HEK293 (cell line): Measurements from ENCODE around the gene AIG1.

ENCODE experiments used
- CTCF ChIA-PET: fragments of 350-600 bp; formaldehyde crosslinking; extraction: SDS; loops from one replicate; lab custom pipeline; 2021; ENCODE audit warnings: antibody characterized with exemption; lab: Yijun Ruan, JAX
- POLR2A ChIA-PET: fragments of 300-600 bp; formaldehyde crosslinking; extraction: SDS; loops from one replicate; lab custom pipeline; 2020; ENCODE audit warnings: antibody characterized with exemption, inconsistent platforms; lab: Yijun Ruan, JAX
- H3K27ac ChIP-seq: fragments of 200-500 bp; sonication (Bioruptor generic); 2 replicates; pipeline ENCODE4 v1.5.1; 2014; ENCODE audit warnings: low read depth, low read length, control low read depth, inconsistent platforms; ENCODE audit errors: extremely low read depth
- H3K36me3 ChIP-seq, 2 experiments: fragments of 200-500 bp in 1 of 2; sonication (Bioruptor generic) in 1 of 2; 1 replicate in 1 of 2; 2 replicates in 1 of 2; pipeline ENCODE4 v1.5.1; 2014 to 2017; ENCODE audit warnings: inconsistent platforms in 2 of 2, low read length in 2 of 2; ENCODE audit not compliant: control insufficient read depth in 2 of 2, insufficient read depth in 1 of 2
- H3K4me1 ChIP-seq: fragments of 200-500 bp; sonication (Bioruptor generic); 2 replicates; pipeline ENCODE4 v1.5.1; 2014; ENCODE audit warnings: mild to moderate bottlenecking, low read length, inconsistent platforms; ENCODE audit not compliant: control insufficient read depth, insufficient read depth
- H3K4me3 ChIP-seq: 2 replicates; pipeline ENCODE4 v1.5.1; 2011; ENCODE audit warnings: low read depth, mild to moderate bottlenecking, control low read depth, low read length, moderate library complexity
- H3K9me3 ChIP-seq: fragments of 200-500 bp; sonication (Bioruptor generic); 2 replicates; pipeline ENCODE4 v1.5.1; 2014; ENCODE audit warnings: low read depth, low read length, inconsistent platforms; ENCODE audit not compliant: control insufficient read depth, insufficient read depth
- BCL11B ChIP-seq: fragments of 450-650 bp; formaldehyde crosslinking; IDR thresholded peaks from 2 replicates; pipeline ENCODE4 v1.5.1; 2016; ENCODE audit warnings: low read depth, missing biosample characterization, missing genetic modification characterization
- GFI1B ChIP-seq: fragments of 450-650 bp; formaldehyde crosslinking; IDR thresholded peaks from 2 replicates; pipeline ENCODE4 v1.5.1; 2016; ENCODE audit warnings: missing biosample characterization, missing genetic modification characterization
- HOXC10 ChIP-seq: sonication (generic); formaldehyde crosslinking; IDR thresholded peaks from 2 replicates; pipeline ENCODE4 v1.8.1; 2023; ENCODE audit warnings: mild to moderate bottlenecking, missing genetic modification reagents
- INSM2 ChIP-seq: fragments of 450-650 bp; formaldehyde crosslinking; IDR thresholded peaks from 2 replicates; pipeline ENCODE4 v1.5.1; 2016; ENCODE audit warnings: missing biosample characterization, missing genetic modification characterization
- KLF8 ChIP-seq: fragments of 450-650 bp; formaldehyde crosslinking; IDR thresholded peaks from 2 replicates; pipeline ENCODE4 v1.5.1; 2016; ENCODE audit warnings: missing biosample characterization, missing genetic modification characterization
- PBX3 ChIP-seq: sonication (generic); formaldehyde crosslinking; IDR thresholded peaks from 2 replicates; pipeline ENCODE4 v1.8.1; 2022; ENCODE audit warnings: mild to moderate bottlenecking, moderate library complexity, missing genetic modification reagents
- PRDM10 ChIP-seq: fragments of 450-650 bp; formaldehyde crosslinking; IDR thresholded peaks from 2 replicates; pipeline ENCODE4 v1.5.1; 2016; ENCODE audit warnings: missing biosample characterization, missing genetic modification characterization
- PRDM6 ChIP-seq: fragments of 450-650 bp; formaldehyde crosslinking; IDR thresholded peaks from 2 replicates; pipeline ENCODE4 v1.5.1; 2017; ENCODE audit warnings: missing biosample characterization, missing genetic modification characterization
- TCF7L2 ChIP-seq: IDR thresholded peaks from 2 replicates; pipeline ENCODE4 v1.6.1; 2011; ENCODE audit warnings: low read depth, mild to moderate bottlenecking, inconsistent platforms, low read length, moderate library complexity, borderline replicate concordance
- ZBTB1 ChIP-seq: fragments of 450-650 bp; formaldehyde crosslinking; IDR thresholded peaks from 2 replicates; pipeline ENCODE4 v1.5.1; 2016; ENCODE audit warnings: missing biosample characterization, missing genetic modification characterization
- ZNF121 ChIP-seq: fragments of 450-650 bp; formaldehyde crosslinking; IDR thresholded peaks from 2 replicates; pipeline ENCODE4 v1.5.1; 2016; ENCODE audit warnings: missing biosample characterization, missing genetic modification characterization
- ZNF148 ChIP-seq: fragments of 450-650 bp; formaldehyde crosslinking; IDR thresholded peaks from 2 replicates; pipeline ENCODE4 v1.5.0; 2017; ENCODE audit warnings: missing biosample characterization, missing genetic modification characterization, borderline replicate concordance
- ZNF175 ChIP-seq: fragments of 450-650 bp; formaldehyde crosslinking; IDR thresholded peaks from 2 replicates; pipeline ENCODE4 v1.5.1; 2016; ENCODE audit warnings: missing biosample characterization, missing genetic modification characterization
- ZNF292 ChIP-seq: fragments of 450-650 bp; formaldehyde crosslinking; IDR thresholded peaks from 2 replicates; pipeline ENCODE4 v1.5.1; 2016; ENCODE audit warnings: low read depth, missing biosample characterization, missing genetic modification characterization, borderline replicate concordance
- ZNF416 ChIP-seq: fragments of 450-650 bp; formaldehyde crosslinking; IDR thresholded peaks from 2 replicates; pipeline ENCODE4 v1.5.1; 2016; ENCODE audit warnings: missing biosample characterization, missing genetic modification characterization
- ZNF433 ChIP-seq: fragments of 450-650 bp; formaldehyde crosslinking; IDR thresholded peaks from 2 replicates; pipeline ENCODE4 v1.5.1; 2016; ENCODE audit warnings: missing biosample characterization, missing genetic modification characterization, low read depth
- ZNF48 ChIP-seq: fragments of 450-650 bp; formaldehyde crosslinking; IDR thresholded peaks from 2 replicates; pipeline ENCODE4 v1.5.1; 2016; ENCODE audit warnings: missing biosample characterization, missing genetic modification characterization
- ZNF626 ChIP-seq: fragments of 450-650 bp; sonication (Bioruptor Pico); formaldehyde crosslinking; IDR thresholded peaks from 2 replicates; pipeline ENCODE4 v1.5.1; 2018; ENCODE audit warnings: missing biosample characterization, missing genetic modification characterization, inconsistent platforms
- ZNF645 ChIP-seq: fragments of 450-650 bp; formaldehyde crosslinking; IDR thresholded peaks from 2 replicates; pipeline ENCODE4; 2016; ENCODE audit warnings: missing biosample characterization, missing genetic modification characterization
- ZNF658 ChIP-seq: fragments of 450-650 bp; formaldehyde crosslinking; IDR thresholded peaks from 2 replicates; pipeline ENCODE4; 2016; ENCODE audit warnings: missing biosample characterization, missing genetic modification characterization
- ZNF664 ChIP-seq: fragments of 450-650 bp; formaldehyde crosslinking; IDR thresholded peaks from 2 replicates; pipeline ENCODE4 v1.5.1; 2016; ENCODE audit warnings: missing biosample characterization, missing genetic modification characterization

AIG1 gene

GRCh38 chr6:143064951-143065683 lies 4.4 kb downstream of the AIG1 start (continued):
- TF ChIP-seq ZNF416 (tag by site-specific recombination) = no peak

GRCh38 chr6:143068001-143068400 lies 7.3 kb downstream of the AIG1 start:
- H3K27ac ChIP-seq = no peak overlapping the region
- no peak overlapping the region for H3K4me3 ChIP-seq
- no peak for TF ChIP-seq PBX3
- no peak for TF ChIP-seq PRDM6 (tag by site-specific recombination)
- TF ChIP-seq BCL11B = no peak
- TF ChIP-seq ZNF292 (tag by site-specific recombination) = no peak
- no peak for TF ChIP-seq PRDM10
- TF ChIP-seq TCF7L2 = no peak
- TF ChIP-seq ZNF48 (tag by site-specific recombination) = no peak
- no peak for TF ChIP-seq GFI1B
- TF ChIP-seq ZNF664 (tag by site-specific recombination) = no peak
- no peak for TF ChIP-seq KLF8 (tag by site-specific recombination)
- TF ChIP-seq ZNF175 (tag by site-specific recombination) = no peak
- ChIA-PET CTCF (interaction anchor here (0.6 kb wide), 1 partner anchor 18 kb away, joined by 3 read pairs; no protein-coding TSS in a partner anchor), POLR2A (no interaction called here)
- H3K36me3 ChIP-seq = no peaks in the 10 kb centered on the region
- no peaks in the 10 kb centered on the region for H3K9me3 ChIP-seq
- H3K4me1 ChIP-seq = no peaks in the 10 kb centered on the region

- POLR2A ChIA-PET = no interaction called here
- CTCF ChIA-PET = interaction anchor here (0.5 to 1.0 kb wide), 3 partner anchors 9 to 102 kb away, joined by 3 to 5 read pairs (median 3); no protein-coding TSS in a partner anchor
- Histone ChIP-seq H3K9me3 (no peaks in the 10 kb centered on the region), H3K4me3 (no peak overlapping the region), H3K27ac (no peak overlapping the region), H3K36me3 (no peaks in the 10 kb centered on the region), H3K4me1 (no peaks in the 10 kb centered on the region)
- no peak for TF ChIP-seq ZNF121 (tag by site-specific recombination)
- TF ChIP-seq ZNF658 (tag by site-specific recombination) = no peak
- no peak for TF ChIP-seq INSM2
- no peak for TF ChIP-seq HOXC10 (CRISPR knock-in tag)
- no peak for TF ChIP-seq ZNF626
- TF ChIP-seq ZNF645 = no peak
- TF ChIP-seq ZBTB1 (tag by site-specific recombination) = no peak
- no peak for TF ChIP-seq KLF8 (tag by site-specific recombination)
- no peak for TF ChIP-seq ZNF148 (tag by site-specific recombination)
- no peak for TF ChIP-seq ZNF433 (tag by site-specific recombination)
These were observed 13.4 kb downstream of the AIG1 start for GRCh38 chr6:143074101-143074500.
